Fibroblast of lung (primary cell): ENCODE measurements around the gene NOVA2.

Experiments used
- EZH2 ChIP-seq: IDR thresholded peaks from 2 replicates; pipeline ENCODE4 v1.5.1; 2012; ENCODE audit warnings: low read length, control low read depth, mild to moderate bottlenecking; ENCODE audit errors: missing control alignments
- TF ChIP-seq, protein P1 (sequence below), 2 donors: IDR thresholded peaks in 1 of 2; conservative IDR thresholded peaks in 1 of 2; 1 replicate in 1 of 2; 2 replicates in 1 of 2; pipeline ENCODE4 v1.5.1; 2011 to 2012; ENCODE audit warnings: low read length in 2 of 2, control low read depth in 1 of 2, inconsistent platforms in 1 of 2, low read depth in 1 of 2, mild to moderate bottlenecking in 1 of 2

GRCh38 chr19:45959517-45960025 lies 14.1 kb downstream of the NOVA2 start:
- TF ChIP-seq, protein P1, sequence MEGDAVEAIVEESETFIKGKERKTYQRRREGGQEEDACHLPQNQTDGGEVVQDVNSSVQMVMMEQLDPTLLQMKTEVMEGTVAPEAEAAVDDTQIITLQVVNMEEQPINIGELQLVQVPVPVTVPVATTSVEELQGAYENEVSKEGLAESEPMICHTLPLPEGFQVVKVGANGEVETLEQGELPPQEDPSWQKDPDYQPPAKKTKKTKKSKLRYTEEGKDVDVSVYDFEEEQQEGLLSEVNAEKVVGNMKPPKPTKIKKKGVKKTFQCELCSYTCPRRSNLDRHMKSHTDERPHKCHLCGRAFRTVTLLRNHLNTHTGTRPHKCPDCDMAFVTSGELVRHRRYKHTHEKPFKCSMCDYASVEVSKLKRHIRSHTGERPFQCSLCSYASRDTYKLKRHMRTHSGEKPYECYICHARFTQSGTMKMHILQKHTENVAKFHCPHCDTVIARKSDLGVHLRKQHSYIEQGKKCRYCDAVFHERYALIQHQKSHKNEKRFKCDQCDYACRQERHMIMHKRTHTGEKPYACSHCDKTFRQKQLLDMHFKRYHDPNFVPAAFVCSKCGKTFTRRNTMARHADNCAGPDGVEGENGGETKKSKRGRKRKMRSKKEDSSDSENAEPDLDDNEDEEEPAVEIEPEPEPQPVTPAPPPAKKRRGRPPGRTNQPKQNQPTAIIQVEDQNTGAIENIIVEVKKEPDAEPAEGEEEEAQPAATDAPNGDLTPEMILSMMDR (conservative IDR thresholded peaks at IDR 0.05 in 1 of 2, IDR thresholded peaks at IDR 0.05 in 1 of 2; ENCODE audit: low read depth in 1 of 2, low read length in 2 of 2): no peak
- TF ChIP-seq EZH2: no peak
